Right forelimb (tissue), 1 donor: ENCODE measurements around the gene ANKRD33B.

Experiments used
- DNase-seq: peaks from one replicate; pipeline ENCODE4 v3.0.0-alpha.2; 2018

The ANKRD33B gene

GRCh38 chr5:10705747-10706146 is 141.9 kb downstream of the ANKRD33B start:
- DNase-seq, result no peak

- DNase-seq, result no peak
Observed at GRCh38 chr5:10706326-10706725, 142.5 kb downstream of the ANKRD33B start.
